GM18520 (cell line): Measurements from ENCODE around the gene SPP2.

ENCODE experiments used
- ATAC-seq: cut with Tn5 transposase; IDR thresholded peaks from one replicate; pipeline ENCODE4 v1.9.1; 2021; ENCODE audit not compliant: unreplicated experiment

SPP2 gene

DNA sequence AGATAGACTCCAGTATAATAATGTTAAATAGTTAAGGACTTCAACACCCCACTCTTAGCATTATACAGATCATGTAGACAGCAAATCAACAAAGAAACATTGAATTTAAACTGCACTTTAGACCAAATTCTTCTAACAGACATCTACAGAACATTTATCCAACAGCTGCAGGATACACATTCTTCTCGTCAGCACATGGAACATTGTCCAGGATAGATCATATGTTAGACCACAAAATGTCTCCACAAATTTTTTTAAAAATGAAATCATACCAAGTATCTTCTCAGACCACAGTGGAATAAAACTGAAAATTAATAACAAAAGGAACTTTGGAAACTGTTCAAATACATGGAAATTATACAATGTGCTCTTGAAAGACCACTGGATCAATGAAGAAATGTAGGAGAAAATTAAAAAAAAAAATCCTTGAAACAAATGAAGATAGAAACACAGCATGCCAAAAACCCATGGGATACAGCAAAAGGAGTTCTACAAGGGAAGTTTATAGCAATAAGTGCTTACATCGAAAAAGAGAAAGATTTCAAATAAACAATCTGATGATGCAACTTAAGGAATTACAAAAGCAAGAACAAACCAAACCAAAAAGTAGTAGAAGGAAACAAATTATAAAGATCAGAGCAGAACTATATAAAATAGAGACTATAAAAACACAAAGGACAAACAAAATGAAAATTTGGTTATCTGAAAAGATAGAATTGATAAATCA lies 12.3 kb upstream of the SPP2 start:
- no peak for ATAC-seq

DNA sequence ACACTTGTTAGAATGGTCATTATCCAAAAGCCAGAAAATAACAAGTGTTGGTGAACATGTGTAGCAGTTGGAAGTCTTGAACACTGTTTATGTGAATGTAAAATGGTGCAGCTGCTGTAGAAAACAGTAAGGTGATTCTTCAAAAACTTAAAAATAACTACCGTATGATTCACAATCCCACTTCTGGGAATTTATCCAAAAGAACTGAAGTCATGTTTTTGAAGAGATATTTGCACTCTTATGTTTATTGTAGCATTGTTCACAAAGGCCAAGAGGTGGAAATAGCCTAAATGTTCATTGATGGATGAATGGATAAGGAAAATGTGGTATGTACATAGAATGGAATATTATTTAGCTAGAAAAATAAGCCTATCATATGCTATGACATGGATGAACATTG lies 6.3 kb upstream of the SPP2 start:
- ATAC-seq, result no peak

DNA sequence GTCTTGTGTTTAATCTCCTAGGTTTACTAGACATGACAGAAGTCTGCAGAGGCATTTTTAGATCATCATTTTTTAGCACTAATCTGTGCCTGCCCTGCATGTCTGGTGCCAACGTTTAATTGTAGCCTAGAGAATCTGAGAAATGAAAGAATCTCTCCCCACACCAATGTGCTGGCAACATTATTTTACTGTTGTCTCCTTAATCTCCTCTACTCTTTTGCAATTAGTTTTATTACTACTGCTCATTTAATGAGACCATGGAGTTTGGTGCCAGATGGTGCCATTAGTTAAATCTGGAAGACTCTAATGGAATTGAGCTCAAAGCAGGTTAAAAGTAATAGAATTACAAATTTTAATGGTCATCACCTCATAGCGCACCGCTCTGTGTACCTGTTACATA lies 4.0 kb upstream of the SPP2 start:
- no peak for ATAC-seq

DNA sequence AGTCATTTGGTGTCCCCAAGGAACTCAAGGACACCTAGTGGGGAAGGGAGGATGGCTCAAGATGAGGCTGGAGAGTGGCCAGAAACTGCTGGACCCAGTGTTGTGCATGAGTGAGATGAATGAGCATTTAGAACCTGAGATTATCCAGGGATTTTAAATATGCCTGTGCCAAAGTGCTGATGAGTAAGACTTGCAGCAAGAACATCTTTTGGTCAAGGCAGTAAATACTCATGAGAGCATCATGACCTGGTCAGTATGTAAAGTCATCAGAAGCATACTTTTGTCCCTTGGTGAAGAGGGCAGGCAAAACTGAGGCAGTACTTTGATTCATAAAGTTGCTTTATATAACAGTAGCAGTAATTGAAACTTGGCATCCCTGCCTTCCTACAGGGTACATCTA lies 3.1 kb upstream of the SPP2 start:
- no peak for ATAC-seq

DNA sequence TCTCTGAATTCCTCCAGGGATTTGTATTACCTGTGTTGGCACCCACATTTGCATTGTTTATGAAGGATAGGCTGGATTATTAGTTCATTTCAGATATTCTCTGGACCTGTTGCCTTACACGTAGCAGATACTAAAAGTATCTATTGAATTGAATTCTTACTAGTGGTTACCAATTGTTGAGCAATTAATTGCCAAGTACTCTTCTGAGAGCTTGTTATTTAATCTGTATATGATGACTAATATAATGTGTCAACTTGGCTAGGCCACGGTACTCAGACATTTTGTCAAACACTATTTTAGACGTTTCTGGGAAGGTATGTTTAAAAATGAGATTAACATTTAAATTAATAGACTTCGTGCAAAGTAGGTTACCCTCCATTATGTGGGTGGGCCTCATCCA lies 2.5 kb upstream of the SPP2 start:
- no peak for ATAC-seq

DNA sequence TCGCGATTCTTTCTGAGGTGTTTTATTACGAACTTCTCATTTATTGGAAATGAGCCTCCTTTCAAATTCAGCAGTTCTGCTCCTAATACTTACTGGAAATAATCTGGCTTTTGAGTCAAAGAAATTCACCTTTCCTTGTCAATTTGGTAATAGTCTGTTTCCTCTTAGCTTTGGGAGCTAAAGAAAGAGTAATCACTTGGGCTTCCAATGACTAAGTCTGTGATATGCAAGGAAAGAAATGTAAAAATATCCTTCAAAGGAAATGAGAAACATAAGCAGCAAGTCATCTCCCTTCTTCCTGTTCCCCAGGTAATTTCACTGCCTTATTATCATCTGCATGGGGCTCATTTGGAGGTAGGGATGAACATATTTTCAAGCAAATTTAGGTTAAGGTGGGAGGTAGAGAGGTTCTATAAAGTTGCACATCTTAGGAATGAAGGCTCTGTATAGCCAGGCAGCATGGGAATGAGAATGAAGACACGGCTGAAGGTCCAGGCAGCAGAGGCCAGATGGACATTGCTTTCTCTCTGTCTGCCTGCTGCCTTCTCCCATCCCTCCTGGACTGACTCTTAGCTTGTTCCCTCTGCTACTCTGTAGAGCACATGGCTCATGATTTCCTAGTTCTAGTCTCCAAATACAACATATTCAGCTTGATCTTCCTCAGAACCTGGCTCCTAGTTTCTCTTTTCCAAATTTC lies 1.0 kb downstream of the SPP2 start:
- ATAC-seq, result no peak

DNA sequence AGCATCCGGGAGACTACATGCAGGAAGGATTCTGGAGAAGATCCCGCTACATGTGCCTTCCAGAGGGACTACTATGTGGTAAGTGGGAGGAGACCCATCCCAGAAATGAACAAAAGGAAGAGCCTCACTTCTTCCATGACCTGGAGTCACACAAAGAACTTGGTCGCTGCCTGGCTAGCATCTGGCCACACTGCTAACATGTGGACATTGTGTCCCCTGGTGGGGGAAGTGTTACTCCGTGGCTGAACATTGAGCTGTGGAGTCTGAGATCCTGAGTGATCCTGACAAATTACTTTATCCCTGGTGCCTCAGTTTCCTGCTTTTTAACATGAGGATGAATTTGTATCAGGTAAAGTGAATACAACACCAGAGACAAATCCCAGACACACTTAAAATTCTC lies 8.4 kb downstream of the SPP2 start:
- ATAC-seq, result no peak

DNA sequence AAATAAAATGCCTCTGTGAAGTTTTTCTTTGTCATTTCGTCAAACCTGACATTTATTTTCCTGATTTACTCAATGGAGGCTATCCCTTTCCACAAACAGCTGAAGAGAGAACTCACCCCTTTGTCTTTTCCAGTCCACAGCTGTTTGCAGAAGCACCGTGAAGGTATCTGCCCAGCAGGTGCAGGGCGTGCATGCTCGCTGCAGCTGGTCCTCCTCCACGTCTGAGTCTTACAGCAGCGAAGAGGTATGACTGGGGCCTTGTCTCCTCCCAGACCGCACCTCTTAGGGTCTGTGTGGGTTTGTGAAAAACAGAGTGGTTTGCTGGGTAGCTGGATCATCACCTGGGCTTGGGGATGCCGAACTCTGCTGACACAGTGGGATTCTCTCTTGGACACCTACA lies 9.7 kb downstream of the SPP2 start:
- no peak for ATAC-seq

DNA sequence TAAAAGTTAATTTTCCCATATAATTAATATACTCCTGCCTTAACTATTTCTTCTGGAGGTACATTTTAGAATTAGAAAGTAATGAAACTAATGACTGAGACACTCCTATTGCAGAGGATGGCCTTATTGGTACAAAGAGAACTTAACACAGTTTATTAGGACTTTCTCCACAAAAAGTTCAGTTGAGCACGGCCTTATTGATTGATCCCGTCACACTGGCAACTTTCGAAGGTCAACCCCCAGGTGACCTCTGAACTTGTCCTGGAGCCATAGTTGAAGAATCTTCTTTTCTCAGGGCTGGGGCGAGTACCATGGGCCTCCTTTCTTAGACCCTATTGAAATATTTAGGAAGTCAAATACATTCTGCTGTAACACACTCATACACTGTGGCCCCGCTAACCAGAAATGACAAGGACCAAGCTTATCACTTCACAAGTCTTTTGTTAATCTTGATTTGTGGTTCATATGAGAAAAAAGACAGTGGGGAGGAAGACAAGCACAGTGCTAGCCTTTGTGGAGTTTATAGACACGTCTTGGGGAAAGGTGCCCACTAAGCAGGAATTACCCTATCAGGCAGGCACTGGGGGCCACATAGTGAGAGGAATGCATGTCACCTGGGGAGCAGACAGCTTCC lies 11.2 kb downstream of the SPP2 start:
- ATAC-seq, result no peak

DNA sequence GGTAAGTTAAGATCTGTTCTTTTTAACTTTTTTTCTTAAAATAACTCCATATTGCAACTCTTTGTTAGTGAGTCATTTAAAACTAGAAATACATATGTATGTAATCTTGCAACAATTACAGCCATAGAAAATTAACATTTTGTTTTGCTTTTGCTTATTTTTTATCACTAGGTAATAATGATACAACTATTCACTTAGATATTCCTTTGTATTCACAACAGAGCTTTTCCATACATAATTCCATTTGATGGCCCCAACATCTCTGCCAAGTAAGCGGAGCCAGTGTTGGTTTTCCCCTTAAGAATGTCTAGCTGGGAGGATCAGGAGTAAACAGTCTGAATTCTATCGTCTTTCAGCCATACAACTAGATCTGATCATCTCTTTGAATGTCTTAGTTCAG lies 16.1 kb downstream of the SPP2 start:
- ATAC-seq, result no peak

DNA sequence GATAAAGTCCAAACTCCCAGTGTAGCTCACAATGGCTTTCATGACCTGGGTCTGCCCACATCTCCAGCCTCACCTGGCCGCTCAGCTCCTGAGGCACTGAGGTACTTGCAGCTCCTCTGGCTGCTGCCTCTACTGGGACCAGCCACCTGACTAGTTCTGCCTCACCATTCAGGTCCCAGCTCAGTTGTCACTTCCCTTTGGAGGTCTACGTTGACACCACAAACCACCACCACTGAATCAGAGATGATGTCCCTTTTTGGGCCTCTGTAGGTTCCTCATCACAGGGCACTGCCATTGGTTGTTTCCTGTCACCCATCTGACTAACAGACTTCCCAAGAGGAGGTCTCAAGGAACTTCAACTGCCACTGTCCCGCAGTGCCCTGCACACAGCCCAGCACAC lies 21.2 kb downstream of the SPP2 start:
- ATAC-seq, result no peak

DNA sequence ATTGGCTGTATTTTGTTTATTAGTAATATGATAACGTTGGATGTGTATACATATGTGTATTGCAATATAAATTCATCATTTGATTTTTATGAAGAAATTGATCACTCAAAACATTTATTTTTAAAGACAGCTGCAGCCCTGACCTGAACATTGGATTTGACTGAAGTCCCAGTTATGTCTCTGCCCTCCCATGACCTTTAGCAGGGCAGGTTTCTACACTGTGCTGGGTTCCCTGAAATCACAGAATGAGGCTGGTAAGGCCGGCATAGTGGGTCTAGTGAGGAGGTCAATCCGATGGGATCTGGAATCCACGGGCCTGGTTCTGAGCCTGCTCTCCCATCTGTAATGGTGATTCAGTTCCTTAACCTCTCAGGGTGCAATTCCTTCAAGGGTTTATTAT lies 22.0 kb downstream of the SPP2 start:
- no peak for ATAC-seq

DNA sequence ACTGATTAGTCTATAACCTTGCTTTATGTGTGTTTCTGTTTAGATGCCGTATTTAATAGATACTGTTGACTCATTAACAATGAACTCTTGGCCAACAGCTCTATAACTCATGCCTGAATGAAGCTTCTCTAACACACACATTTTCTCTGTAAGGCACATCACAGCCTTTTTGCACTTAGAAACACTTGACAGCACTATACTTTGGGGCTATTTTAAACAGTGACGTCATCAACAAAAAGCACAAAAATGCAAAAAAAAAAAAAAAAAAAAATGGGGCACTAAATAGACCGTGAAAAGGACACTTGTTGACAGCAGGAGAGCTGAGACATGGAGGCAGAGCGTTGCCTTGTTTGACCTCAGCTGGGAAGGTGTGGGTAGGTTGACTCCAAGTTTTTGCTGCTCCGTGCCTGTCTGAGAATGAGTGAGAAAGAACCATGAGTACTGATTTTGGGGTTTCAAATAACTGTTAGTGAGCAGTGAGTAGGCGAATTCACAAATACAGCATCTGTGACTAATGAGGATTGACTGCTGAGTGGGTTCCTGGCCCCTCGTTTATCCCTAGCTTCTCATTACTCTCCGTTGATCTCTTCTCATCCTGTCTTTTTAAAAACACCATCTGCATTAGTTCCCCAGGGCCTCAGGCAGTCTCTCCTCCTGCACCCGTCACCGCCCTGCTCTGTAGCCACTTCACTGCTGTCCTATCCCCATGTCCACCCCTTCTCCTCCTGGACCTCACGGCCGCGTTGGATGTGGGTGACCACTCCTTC lies 24.4 kb downstream of the SPP2 start:
- ATAC-seq, result no peak

DNA sequence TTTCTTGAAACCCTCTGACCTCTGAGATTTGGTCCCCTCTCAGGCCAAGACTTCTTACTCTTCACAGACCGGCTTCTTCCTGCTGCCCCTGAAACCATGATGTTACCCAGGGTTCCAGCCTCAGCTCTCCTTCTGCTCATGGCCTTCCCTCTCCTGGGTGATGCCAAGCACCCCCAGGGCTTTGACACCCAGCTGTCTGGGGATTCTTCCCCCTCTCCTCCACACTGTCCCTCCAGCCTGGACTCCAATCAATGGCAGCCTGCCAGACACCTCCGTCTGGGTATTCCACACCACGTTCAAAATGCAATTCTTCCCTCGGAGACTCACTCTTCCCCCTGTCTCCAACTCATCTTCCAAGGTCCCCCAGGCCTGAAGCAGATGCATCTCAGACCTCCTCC lies 25.0 kb downstream of the SPP2 start:
- no peak for ATAC-seq

DNA sequence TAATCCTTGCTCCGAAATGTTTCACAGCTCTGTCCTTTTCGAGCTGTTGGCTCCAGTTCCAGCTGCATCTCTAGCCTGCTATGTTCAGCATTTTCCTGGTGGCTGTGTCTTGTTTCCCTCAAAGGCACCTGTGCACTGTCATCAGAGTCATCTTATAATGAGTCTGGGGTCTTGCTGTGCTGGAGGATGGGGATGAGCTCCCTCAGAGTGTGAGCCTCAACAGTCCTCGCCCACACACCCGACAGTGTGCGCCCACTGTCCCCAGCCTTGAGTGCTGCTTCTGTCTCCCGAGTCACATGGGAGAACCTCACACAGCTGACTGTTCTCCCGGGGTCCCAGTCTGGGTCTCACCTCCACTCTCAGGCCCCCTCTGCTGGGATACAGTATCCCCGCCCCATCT lies 25.4 kb downstream of the SPP2 start:
- no peak for ATAC-seq

DNA sequence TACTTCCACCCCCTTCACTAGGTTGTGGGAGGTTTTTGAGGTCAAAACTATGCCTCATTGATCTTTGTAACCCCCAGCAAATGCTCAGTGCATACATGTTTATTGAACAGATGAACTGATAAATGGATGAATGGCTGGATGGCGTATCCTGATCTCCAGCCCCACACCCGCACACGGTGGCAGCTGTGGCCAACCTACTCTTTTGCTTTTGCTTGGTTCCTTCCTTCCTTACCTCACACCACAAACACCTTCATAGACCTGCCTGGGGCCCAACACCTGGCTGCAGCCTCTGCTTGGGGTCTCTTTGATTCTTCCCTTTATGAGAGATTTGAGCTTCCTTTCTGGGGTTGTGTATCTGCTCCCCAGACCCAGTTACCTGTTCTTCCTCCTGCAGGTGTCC lies 25.9 kb downstream of the SPP2 start:
- no peak for ATAC-seq

DNA sequence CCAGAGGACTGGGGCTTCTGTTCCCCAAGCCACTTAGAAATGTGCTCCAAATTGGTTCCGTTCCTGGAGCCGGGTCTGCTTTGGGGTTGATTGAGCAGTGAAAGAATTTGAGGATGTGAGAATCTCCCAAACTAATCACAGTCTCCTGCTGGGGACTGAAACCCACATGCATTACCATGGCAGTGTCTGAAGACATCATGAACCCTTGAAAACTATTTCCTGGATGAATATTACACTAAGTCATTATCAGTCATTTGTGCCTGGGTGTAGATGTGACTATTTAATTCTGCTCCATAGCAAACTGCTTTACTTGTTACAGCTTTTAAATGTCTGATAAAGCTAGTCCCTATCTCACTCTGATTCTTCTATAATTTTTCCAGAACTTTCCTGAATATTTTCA lies 27.6 kb downstream of the SPP2 start:
- ATAC-seq, result no peak

DNA sequence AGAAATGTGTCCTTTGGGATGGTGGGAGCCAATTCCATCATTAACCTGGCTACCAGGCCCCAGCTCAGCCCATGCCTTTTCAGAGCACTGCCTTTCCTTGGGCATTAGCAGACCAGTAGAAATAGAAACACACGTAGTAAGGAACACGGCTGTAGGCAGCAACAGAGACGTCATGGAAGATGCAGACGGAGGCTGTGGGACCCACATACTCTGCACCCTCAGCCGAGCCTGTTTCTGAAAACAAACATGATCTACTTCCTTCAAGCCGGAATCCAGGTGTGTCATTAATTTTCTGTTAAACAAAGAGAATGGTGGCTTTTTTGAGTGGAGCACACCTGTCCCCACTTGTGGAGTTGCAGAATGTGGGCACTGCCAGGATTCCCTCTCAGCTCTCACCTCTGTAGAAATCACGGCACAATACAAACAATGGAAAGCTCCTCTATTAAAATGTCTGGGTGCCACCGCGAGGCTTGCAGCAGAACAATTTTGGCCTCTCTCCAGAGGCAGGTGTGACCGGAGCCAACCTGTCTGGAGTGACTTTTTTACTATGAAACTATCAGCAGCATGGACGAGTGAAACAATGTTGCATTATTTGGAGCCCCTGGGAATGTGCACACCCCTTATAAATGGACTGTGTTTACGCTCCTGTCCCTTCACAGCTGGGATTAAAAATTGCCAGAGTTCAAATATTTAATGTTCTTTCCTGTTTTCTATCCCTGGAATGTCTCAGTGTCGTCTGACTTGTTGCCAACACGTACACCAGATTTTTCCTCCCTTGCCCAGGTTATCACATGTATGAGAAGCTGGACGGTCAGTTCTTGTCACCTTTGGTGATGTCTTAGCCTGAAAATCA lies 31.7 kb downstream of the SPP2 start:
- ATAC-seq, result no peak

DNA sequence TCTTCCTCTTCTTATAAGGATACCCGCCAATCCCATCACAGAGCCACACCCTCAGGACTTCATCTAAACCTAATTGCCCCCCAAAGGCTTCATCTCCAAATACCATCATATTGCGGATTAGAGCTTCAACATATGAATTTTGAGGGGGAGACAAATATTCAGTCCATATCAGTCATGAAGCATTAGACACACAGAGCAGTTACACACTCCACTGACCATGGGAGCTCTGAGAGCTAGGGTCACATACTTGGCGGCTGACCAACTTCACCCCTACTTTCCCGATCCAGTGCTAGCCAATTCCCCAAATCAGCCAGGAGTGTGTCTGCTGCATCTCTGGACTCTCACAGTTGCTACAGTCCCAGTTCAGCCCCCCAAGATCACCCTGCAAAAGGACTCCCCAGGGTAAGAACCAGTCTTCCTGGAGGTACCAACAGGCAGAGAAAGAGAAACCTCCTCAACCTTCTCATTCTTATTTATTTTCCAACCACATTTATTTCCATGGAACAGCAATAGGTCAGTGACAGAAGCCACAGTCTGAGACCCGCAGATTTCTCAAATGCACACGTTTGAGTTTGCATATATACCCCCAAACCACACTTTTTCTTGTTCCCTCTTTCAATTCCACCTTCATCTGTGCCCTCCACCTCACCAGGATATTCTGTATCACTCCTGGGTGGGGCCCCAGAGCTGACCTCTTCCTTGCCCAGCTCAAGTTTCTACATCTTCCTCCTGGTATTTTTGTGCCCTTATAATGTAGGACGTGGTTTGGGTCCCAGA lies 33.3 kb downstream of the SPP2 start:
- ATAC-seq, result no peak

DNA sequence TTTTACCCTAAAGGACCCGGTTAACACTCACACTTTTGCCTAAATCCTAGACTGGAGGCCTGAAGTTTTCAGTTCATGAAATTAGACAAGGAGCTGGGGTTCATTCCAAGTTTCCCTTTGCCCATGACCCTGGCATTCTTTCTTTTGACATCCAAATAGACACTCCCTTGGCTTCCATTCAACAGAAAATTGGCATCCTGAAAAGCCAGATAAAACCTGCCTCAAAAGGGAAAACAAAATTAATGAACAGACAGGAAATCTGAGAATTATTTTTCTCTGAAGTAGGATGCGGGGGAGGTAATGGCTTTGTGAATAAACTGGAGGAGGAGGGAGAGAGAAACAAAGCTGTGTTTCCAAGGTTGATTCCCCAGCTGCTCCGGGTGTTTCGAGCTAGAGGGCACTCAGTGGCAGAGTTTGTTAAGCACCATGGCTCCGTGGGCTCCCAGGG lies 41.0 kb downstream of the SPP2 start:
- no peak for ATAC-seq
